Activated CD8-positive, alpha-beta memory T cell treated with anti-CD3 and anti-CD28 coated beads for 36 hours (primary cell): ENCODE results near the gene RGS9. TPM values are rescaled to one million over a fixed set of nuclear protein-coding genes. Genes with fewer than 3 reads are reported as not detected.
"Not testable (repeated sequence)": the region's sequence is repeated elsewhere in the genome, so short reads cannot be mapped to it uniquely, and the experiment has no call there.

Experiments used
- CTCF ChIA-PET: fragments of 350-600 bp; sonication (Branson Sonifier 250); formaldehyde crosslinking; loops from one replicate; lab custom pipeline; 2021; ENCODE audit warnings: antibody characterized with exemption; lab: Charles Lee
- POLR2A ChIA-PET: fragments of 350-600 bp; sonication (Branson Sonifier 250); formaldehyde crosslinking; loops from one replicate; lab custom pipeline; 2021; ENCODE audit warnings: antibody characterized with exemption; lab: Charles Lee
- total RNA-seq, 2 experiments: library from RNA; stranded (reverse); gene quantifications; one replicate each; pipeline ENCODE4 v1.2.3, GENCODE V29; 2021

Gene RGS9
- total RNA-seq, 2 experiments from 2014 or later, result 1.3 to 1.7 TPM

DNA sequence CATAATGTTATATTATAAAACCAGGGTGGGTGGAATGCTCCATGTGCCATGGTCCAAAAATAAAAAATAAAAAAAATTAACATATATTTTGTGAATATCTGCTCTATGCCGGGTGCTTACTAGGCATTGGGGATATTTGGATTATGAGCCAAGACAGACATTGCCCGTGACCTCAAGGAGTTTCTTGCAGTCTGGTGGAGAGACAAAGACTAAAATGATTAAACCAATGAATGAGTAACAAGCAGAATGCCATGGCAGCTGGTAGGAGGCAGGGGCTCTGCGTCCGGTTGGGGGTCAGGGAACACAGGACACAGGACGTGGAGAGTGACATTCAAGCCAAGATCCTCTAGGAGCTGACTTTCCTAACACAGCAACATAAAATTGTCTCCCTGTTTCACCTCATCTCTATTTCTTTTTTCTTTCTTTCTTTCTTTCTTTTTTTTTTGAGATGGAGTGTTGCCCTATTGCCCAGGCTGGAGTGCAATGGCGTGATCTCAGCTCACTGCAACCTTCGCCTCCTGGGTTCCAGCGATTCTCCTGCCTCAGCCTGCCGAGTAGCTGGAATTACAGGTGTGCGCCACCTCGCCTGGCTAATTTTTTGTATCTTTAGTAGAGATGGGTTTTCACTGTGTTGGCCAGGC lies 35.4 kb downstream of the RGS9 start:
- CTCF ChIA-PET, result interaction anchor here (1.0 to 1.9 kb wide), 4 partner anchors 25 to 50 kb away, joined by 3 to 5 read pairs (median 4); no protein-coding TSS in a partner anchor
- POLR2A ChIA-PET, result no interaction called here

DNA sequence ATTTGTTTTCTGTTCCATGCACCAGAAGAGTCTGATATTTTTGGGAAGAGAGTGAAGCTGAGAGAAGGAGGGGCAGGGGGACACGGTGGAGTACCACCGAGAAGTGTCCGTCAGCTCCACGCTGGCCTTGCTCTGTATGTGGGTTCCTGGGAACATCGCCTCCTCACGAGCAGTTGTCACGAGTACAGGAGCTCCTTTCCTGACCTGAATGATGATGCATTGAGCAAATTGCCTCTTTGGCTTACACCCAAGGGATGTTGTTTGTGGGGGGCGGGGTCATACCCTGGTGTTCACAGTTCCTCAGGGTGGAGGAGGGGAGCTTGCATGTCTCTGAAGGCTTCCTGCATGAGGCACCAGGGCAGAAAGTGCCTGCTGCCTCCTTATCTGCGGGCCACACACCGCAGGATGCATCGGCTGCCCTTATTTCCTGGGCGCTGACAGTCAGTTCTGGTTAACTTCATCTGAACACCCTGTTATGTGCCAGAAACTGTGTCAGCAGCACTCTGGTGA lies 36.2 kb downstream of the RGS9 start:
- ChIA-PET CTCF (interaction anchor here (0.6 to 1.6 kb wide), 4 partner anchors 12 to 72 kb away, joined by 3 to 5 read pairs (median 3); no protein-coding TSS in a partner anchor), POLR2A (interaction anchor here (0.6 kb wide), 2 partner anchors 25 to 219 kb away, joined by 3 read pairs; no protein-coding TSS in a partner anchor)

DNA sequence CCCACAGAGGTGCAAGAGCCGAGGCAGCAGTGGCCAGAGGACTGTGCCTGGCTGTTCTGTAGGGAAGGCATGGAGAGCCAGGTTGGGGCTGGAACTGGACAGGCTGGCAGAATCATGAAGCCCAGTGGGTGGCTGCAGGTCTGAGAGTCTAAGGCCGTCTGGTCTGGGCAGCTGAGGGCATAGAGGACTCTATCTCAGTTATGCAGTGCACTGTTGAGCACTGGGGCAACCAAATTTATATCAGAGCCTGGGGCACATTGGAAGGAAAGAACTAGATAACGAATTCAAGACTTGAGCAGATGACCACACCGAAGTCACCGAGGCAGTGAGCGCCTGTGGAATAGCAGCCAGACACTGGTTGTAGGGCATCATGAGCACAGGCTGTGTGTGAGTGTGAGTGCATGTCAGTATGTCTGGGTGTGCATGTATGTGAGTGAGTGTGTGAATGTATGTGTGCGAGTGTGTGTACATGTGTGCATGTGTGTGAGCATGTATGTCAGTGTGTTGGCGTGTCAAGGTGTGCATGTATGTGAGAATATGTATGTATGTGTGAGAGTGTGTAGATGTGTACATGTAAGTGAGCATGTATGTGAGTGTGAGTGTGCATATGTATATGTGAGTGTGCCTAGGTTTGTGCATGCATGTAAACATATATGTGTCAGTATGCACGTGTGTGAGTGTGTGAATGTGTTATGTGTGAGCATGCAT lies 37.0 kb downstream of the RGS9 start:
- ChIA-PET CTCF (interaction anchor here (0.6 to 1.6 kb wide), 4 partner anchors 11 to 73 kb away, joined by 3 to 5 read pairs (median 3); no protein-coding TSS in a partner anchor), POLR2A (interaction anchor here (0.6 kb wide), 2 partner anchors 24 to 220 kb away, joined by 3 read pairs; no protein-coding TSS in a partner anchor)

DNA sequence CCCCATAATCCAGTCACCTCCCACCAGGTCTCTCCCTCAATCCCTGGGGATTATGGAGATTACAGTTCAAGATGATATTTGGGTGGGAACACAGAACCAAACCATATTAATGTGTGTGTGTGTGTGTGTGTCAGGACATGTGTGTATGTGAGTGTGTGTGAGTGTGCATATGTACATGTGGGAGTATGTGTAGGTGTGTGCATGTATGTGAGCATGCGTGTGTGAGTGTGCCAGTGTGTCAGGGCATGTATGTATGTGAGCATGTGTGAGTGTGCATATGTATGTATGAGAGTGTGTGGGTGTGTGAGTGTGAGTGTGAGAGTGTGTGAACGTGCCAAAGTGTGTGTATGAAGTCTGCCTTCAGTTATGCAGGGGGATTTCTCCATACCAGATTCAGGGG lies 37.8 kb downstream of the RGS9 start:
- ChIA-PET POLR2A (no interaction called here), CTCF (no interaction called here)

DNA sequence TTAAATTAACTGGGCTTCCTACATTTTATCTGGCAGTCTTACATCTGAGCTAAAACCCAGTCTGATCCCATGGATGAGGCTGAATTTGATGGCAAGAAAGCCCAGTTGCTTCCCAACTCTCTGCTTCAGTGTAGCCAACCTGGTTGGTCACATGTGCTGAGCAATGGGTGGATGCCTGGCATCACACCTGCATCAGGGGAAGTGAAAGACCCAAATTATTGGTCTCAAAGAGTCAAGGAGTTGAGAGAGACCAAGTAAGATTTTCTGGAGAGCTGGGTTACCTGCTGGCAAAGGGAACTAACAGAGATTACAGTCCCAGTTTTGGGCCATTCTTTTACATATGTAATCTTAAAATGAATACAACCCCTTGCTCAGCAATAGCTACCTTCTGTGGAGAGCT lies 38.8 kb downstream of the RGS9 start:
- ChIA-PET POLR2A (no interaction called here), CTCF (interaction anchor here (1.5 kb wide), 1 partner anchor 38 kb away, joined by 3 read pairs; the partner anchor contains the start of gene RGS9)

DNA sequence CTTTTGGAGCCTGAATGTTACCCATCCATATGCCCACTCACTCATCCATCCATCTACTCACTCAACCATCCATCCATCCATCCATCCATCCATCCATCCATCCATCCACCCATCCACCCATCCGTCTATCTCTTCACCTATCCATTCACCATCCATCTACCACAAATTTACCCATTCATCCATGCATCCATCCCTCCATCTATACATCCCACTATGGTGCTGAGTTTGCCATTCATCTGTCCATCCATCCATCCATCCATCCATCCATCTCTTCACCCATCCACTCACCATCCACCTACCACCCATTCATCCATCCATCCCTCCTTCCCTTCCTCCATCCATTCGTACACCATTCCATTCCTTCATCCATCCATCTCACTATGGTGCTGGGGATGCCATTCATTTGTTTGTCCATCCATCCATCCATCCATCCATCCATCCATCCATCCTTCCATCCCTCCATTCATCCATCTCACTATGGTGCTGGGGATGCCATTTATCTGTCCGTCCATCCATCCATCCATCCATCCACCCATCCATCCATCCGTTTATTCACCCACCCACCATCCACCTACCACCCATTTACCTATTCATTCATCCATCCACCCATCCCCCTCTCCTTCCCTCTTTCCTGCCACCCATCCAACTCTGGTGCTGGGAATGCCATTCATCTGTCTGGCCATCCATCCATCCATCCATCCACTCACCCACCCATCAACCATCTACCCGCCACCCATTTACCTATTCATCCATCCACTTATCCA lies 39.7 kb downstream of the RGS9 start:
- POLR2A ChIA-PET, result no interaction called here

DNA sequence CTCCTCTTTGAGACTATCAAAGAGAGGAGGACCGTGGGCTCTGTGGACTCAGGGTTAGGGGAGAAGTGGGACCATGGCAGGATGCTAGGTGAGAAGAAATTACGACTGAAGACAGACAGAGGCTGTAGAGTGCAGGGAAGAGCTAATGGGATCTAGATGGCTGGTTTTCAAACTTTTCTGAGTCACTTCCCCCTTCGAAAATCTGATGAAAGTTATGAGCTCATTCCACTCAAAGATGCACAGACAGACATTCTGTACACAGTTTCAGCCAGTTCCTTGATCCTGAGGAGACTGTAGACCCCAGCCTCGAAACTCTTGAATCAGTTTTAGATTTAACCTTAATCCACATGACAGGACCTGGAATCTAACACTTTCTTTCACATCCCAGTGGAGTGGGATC lies 40.7 kb downstream of the RGS9 start:
- ChIA-PET CTCF (interaction anchor here (1.1 kb wide), 1 partner anchor 72 kb away, joined by 3 read pairs; no protein-coding TSS in a partner anchor), POLR2A (no interaction called here)

More for the DNA sequence above, 39.7 kb downstream of the RGS9 start:
- CTCF ChIA-PET, result interaction anchor here (1.1 to 1.5 kb wide), 2 partner anchors 39 to 71 kb away, joined by 3 read pairs; partner anchors contain the start of gene RGS9

DNA sequence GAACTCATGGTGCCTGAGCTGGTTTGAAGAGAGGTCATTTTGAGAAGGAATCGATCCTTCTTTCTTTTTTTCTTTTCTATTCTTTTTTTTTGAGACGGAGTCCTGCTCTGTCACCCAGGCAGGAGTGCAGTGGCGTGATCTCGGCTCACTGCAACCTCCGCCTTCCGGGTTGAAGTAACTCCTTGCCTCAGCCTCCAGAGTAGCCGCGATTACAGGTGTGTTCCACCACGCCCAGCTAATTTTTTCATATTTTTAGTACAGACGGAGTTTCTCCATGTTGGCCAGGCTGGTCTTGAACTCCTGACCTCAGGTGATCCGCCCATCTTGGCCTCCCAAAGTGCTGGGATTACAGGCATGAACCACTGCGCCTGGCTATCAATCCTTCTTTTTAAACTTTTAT lies 43.1 kb downstream of the RGS9 start:
- POLR2A ChIA-PET, result not testable (repeated sequence)
- CTCF ChIA-PET, result interaction anchor here (1.3 kb wide), 1 partner anchor 16 kb away, joined by 5 read pairs; no protein-coding TSS in a partner anchor

DNA sequence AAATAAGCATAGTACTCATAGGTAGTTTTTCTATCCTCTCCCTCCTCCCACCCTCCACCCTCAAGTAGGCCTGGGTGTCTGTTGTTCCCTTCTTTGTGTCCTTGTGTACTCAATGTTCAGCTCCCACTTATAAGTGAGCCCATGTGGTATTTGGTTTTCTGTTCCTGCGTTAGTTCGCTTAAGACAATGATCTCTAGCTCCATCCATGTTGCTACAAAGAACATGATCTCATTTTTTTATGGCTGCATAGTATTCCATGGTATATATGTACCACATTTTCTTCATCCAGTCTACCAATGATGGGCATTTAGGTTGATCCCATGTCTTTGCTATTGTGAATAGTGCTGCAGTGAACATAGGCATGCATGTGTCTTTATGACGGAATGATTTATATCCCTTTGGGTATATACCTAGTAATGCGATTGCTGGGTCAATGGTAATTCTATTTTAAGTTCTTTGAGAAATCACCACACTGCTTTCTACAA lies 43.6 kb downstream of the RGS9 start:
- POLR2A ChIA-PET, result interaction anchor here (0.7 to 1.2 kb wide), 4 partner anchors 17 to 206 kb away, joined by 3 to 5 read pairs (median 4); no protein-coding TSS in a partner anchor
- CTCF ChIA-PET, result interaction anchor here (0.8 to 2.1 kb wide), 8 partner anchors 16 to 206 kb away, joined by 3 to 8 read pairs (median 4); partner anchors contain the start of gene RGS9

DNA sequence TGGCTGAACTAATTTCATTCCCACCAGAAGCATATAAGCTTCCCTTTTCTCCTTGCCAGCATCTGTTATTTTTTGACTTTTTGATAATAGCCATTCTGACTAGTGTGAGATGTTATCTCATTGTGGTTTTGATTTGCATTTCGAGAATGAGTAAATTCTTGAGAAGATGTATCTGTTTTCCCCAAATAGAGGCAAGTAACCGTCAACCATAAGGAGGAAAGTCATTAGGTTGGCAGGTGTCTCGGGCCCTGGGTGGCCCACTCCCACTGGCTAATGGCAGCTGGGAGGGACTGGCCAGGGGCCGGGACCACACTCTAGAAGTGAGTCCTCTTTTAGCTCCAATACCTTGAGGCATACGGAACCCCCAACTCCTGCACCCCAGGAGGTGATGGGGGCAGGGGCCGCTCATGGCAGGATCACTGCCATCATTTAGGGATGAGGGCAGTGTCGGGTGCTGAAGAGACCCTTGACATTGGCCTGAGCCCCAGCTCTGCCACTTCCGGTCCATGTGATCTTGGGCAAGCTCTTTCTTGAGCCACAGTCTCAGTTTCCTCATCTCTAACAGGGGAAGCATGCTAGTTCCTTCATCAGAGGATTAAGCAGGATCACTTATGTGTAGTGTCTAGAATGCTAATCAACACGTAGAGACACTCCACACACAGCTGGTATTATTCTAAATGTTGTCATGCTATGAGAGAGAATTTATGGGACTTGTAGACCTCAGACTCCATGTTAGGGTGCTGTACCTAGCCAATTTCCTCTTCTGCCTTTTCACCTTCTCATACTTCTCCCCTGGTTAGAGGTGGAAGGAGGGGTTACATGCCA lies 44.3 kb downstream of the RGS9 start:
- POLR2A ChIA-PET, result interaction anchor here (0.6 to 1.2 kb wide), 6 partner anchors 16 to 216 kb away, joined by 3 to 5 read pairs (median 4); no protein-coding TSS in a partner anchor
- CTCF ChIA-PET, result interaction anchor here (0.8 to 2.1 kb wide), 10 partner anchors 14 to 207 kb away, joined by 3 to 8 read pairs (median 4); partner anchors contain the start of gene RGS9

DNA sequence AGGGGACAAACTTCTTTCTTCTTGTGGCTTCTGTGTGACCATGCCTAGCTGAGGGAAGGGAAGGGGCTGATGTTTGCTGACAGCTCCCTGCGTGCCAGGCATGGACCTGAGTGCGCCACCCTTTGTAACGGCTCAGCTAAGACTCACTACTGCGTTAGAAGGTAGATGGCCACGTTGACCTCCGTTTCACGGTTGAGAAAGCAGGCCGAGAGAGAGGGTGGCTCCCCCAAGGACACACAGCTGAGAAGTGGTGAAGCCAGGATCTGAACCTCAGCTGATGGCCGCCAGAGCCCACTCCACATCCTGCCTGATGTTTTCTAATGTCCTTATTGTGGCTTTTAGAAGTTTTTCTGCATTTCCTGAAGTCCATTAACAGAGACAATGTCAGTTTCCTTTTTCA lies 45.1 kb downstream of the RGS9 start:
- POLR2A ChIA-PET, result no interaction called here
- CTCF ChIA-PET, result interaction anchor here (0.8 to 2.1 kb wide), 4 partner anchors 14 to 83 kb away, joined by 4 to 8 read pairs (median 4); no protein-coding TSS in a partner anchor

DNA sequence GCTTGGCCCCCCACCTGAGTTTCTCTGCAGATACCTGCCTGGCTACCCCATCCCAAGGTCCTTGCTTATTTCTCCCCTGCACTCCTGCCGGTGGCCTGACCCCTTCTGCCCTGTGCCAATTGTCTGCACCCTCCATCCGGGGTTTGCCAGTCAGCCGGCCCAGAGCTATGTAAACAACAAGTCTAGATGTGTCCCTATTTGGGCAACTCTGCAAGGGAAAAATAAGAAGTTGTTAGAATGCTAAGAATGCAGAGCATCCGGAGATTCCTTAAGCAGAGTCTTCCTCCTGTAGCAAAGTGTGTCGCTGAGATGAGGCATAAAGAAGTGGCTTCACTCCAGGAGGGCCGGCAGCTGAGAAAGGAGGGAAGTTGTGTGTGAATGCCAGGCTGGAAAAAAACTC lies 46.6 kb downstream of the RGS9 start:
- ChIA-PET POLR2A (no interaction called here), CTCF (interaction anchor here (0.5 kb wide), 1 partner anchor 16 kb away, joined by 3 read pairs; no protein-coding TSS in a partner anchor)

DNA sequence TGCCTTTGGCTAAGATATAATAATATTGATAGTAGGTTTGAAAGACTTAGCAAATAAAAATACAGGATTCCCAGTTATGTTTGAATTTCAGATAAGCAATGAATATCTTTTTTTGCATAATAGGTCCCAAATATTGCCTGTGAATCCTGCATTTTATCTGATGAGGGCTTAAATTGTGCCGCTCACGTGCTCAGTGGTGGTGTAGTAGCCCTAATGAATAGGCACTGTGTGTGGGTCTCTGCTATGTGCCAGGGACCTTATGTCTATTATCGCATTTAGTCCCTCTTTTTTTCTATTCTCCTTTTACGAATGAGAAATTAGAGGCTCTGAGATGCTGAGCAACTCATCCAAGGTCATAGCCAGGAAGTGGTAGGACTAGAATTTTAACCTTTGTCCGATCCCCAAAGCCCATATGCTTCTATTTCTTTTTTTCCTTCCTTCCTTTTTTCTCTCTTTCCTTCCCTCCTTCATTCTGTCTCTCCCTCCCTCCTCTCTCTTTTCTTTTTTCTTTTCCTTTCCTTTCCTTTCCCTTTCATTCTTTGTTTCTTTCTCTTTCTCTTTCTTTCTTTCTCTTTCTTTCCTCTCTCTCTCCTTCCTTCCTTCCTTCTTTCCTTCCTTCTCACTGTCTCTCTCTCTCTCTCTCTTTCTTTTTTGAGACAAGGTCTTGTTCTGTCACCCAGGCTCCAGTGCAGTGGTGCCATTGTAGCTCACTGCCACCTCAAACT lies 47.2 kb downstream of the RGS9 start:
- CTCF ChIA-PET, result interaction anchor here (1.1 kb wide), 1 partner anchor 14 kb away, joined by 4 read pairs; no protein-coding TSS in a partner anchor
- POLR2A ChIA-PET, result no interaction called here

DNA sequence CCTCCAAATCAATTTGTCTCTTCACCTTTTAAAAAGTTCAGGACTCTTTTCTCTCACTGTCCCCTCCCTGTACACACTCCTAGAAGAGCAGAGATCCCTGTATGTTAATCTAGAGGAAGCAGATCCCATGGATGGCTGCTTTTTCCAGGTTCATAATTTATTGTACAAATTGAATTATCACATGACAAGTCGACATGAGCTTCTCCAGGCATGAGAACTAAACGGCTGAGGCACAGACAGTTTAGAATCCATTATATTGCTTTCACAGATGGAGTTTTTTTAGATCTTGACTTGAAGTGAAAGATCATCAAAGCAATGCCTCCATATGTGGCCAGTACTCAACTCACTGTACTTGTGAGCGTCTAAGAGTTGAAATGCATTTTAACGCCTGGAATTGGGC lies 47.9 kb downstream of the RGS9 start:
- ChIA-PET CTCF (interaction anchor here (0.8 to 1.1 kb wide), 2 partner anchors 11 to 13 kb away, joined by 3 to 4 read pairs; no protein-coding TSS in a partner anchor), POLR2A (no interaction called here)

DNA sequence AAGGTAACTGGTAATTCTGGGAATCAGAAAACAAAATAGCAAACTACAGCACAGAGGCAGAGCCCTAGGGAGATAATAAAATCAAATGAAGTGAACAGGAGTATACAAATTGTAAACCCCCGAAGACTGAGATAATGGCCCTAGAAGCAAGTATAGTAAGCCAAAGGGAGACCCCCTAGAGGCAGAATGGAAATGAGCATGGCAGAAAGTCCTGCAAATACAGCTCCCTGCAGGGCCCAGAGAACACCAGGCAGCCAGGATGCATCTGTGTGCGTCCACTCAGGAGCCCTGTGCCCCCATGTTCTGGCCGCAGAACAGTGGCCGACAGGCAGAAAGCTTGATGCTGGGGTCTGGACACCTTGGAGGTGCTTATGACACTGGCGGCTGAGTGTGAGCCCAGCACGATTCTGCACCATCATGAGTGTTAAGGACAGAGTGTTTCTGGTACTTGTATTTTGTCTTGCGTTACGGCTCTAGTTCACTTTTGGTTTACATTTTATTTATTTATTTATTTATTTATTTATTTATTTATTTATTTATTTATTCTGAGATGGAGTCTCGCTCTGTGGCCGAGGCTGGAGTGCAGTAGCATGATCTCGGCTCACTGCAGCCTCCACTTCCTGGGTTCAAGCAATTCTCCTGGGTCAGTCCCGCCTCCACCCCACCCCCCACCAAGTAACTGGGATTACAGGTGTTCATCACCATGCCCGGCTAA lies 48.7 kb downstream of the RGS9 start:
- CTCF ChIA-PET, result interaction anchor here (0.8 to 1.4 kb wide), 2 partner anchors 12 kb away, joined by 3 to 5 read pairs; no protein-coding TSS in a partner anchor
- POLR2A ChIA-PET, result no interaction called here

DNA sequence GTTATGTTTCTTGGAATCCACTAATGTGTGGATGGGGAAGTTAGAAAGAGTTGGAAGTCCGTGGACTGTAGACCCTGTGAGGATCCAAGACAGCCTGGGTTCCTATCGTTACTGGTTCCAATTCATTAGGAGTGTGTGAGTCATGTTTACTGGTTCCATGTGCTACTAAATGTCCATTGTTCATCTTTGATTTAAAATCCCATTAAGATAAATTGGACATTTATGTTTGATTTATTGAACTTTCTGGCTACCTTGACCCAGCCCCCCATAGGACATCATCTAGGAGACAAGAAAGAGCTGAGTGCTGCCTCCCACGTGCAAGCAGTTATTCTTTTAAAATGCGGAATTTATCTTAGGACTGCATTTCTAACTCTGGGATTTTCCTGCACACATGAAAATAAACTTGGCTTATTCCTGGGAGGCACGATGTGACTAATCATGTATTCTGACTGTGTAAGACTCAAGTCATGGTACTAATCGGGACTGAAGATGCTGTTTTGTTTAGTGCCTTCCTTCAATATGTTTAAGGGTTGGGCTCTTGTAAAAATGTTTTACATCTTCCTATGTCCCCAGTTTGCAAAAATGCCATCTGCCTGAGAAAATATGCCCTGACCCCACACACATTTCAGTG lies 53.4 kb downstream of the RGS9 start:
- ChIA-PET CTCF (no interaction called here), POLR2A (no interaction called here)
